Erythroblast (primary cell): ENCODE measurements around the gene RDH11.

Experiments
- GATA1 ChIP-seq: IDR thresholded peaks from 2 replicates; pipeline ENCODE4 v1.6.1; 2011; ENCODE audit warnings: low read depth, mild to moderate bottlenecking, control low read depth, low read length, moderate library complexity
- POLR2A ChIP-seq: IDR thresholded peaks from 2 replicates; pipeline ENCODE4 v1.6.1; 2011; ENCODE audit warnings: mild to moderate bottlenecking, low read length

- TF ChIP-seq POLR2A (no peak), GATA1 (no peak)
Observed at GRCh38 chr14:67668559-67668958, 27.0 kb downstream of the RDH11 start.
